ENCODE data around the gene SLC12A9.
"Not testable (repeated sequence)": the region's sequence is repeated elsewhere in the genome, so short reads cannot be mapped to it uniquely, and the experiment has no call there.

SLC12A9 gene

GRCh38 chr7:100825751-100826513, 26.6 kb upstream of the SLC12A9 start:
- peak; percentile 77 for DNase-seq (ENCODE audit: low read depth)

DNA sequence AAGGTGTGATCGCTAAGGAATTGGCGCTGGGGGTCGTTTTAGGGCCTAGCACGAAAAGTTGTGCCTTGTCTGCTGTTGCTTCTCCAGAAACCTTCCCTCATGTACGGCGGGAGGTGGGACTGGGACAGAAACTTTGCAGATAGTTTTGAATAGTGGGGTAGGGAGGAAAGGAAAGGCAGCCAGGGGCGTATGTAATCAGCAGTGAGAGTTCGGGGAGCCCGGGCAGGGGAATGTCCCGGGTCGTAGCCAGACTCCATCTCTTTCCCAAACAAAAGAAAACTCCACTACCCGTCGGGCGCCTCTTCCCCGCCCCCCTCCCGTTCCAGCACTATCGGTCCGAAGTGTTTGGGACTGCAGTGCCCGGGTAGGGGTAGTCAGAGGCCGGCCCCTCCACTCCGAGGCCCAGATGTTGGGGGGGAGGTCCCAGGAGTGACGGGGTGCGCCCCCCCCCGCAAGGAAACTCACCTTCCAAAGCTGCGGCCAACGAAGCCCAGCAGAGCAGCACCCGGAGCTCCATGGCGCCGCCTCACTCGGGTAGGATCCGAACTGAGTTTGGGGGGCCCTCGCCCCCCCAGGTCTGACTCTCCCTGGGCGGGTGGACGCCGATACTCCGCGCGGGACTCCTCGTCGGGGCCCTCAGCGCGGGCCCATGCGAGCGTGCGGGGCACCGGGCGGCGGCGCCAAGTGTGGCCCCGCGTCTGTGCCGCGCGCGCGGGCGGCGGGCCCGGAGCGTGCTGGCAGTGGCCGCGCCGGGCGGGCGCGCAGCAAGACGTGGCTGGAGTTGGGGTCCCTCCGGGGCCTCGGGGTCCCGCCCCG, 25.8 kb upstream of the SLC12A9 start:
- DNase-seq (ENCODE audit: low read depth) = peak; percentile 12

DNA sequence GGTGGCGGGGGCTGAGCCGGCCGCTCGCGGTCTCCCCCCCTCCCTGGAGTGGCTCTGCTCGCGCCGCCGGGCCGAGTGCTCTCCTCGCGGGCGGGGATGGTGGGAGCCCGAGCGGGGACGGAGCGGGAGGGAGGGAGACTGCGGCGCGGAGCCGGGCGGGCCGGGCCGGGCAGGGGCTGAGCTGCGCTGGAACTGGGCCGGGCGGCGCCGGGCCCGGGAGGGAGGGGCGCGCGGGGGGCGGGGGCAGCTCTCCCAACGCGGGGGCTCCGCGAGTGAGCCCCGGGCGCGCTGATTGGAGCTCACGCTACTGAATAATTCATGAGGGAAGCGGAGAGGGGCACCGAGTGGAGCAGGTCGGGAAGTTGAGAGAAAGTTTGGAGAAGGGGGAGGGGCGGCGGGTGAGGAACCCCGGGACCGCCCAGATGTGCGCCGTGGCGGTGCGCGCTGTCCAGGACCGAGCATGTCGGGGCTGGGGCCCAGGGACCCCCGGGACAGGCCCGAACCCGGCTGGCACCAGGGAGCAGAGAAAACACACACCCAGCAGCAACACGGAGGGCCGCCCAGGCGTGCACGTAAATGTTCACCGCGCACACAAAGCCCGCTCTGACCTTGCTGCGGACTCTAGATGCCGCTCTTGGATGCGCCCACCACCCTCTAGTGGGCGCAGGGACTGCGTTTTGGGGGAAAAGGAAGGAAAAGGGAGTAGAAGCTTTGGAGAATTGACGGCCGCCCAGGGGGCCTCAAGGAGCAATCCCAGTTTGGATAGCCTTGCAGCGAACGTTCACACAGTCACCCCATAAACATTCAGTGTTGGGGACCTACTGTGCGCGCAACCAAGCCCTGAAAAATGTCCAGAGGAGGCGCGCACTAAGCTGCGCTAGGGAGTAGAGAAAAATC, 24.9 kb upstream of the SLC12A9 start, which contains the start of gene EPHB4:
EPHB4 (minus strand) TSS at position 194 of the 897 bp plus-strand sequence. CDS start 493 bp downstream, outside the sequence.
- DNase-seq (ENCODE audit: low read depth) = peak; percentile 88

GRCh38 chr7:100829150-100829716, 23.3 kb upstream of the SLC12A9 start:
- no peak for DNase-seq (ENCODE audit: low read depth)

- DNase-seq (ENCODE audit: low read depth) = no peak
Measured at GRCh38 chr7:100830396-100830795, 22.1 kb upstream of the SLC12A9 start.

- DNase-seq (ENCODE audit: low read depth) = no peak
Measured at GRCh38 chr7:100832281-100832633, 20.3 kb upstream of the SLC12A9 start.

- no peak for DNase-seq (ENCODE audit: low read depth)
Measured at GRCh38 chr7:100835903-100836811, 16.4 kb upstream of the SLC12A9 start.

- DNase-seq (ENCODE audit: low read depth) = no peak
Measured at GRCh38 chr7:100836812-100837098, 15.8 kb upstream of the SLC12A9 start.

GRCh38 chr7:100837099-100837836, 15.2 kb upstream of the SLC12A9 start:
- peak; percentile 94 for DNase-seq (ENCODE audit: low read depth)

DNA sequence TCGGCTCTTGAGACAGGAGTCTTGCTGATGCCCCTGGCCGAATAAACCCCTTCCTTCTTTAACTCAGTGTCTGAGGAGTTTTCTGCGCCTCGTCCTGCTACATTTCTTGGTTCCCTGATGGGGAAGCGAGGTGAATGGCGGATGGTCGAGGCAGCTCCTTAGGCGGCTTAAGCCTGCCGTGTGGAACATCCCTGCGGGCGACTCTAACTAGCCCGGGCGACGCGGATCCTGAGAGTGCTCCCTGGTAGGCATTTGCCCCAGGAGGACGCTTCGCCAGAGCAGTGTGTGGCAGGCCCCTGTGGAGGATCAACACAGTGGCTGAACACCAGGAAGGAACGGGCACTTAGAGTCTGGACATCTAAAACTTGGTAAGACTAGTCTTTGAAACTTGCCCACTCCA, 13.2 kb upstream of the SLC12A9 start:
- no peak for DNase-seq (ENCODE audit: low read depth)

DNA sequence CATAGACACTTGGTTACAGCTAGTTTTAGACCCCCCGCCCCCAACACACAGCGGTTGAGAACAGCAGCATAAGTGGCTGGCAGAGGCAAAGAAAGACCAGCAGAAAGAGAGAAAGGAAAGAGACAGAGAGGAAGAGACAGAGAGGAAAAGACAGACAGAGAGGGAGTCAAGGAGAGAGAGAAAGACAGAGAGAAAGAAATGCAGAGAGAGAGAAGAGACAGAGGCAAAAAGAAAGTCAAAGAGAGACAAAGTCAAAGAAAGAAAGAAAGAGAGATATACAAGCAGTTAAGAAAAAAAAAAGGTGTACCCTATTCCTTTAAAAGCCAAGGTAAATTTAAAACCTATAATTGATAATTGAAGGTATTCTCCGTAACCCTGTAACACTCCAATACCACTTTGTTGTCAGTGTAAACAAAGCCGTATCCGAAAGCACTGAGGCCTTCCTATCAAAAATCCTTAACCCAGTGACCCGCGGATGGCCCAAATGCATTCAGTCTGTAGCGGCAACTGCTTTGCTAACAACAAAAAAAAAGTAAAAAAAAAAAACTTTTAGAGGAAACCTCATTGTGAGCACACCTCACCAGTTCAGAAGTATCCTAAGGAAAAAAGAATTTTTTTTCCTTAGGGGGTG, 11.9 kb upstream of the SLC12A9 start:
- no peak for DNase-seq (ENCODE audit: low read depth)

DNA sequence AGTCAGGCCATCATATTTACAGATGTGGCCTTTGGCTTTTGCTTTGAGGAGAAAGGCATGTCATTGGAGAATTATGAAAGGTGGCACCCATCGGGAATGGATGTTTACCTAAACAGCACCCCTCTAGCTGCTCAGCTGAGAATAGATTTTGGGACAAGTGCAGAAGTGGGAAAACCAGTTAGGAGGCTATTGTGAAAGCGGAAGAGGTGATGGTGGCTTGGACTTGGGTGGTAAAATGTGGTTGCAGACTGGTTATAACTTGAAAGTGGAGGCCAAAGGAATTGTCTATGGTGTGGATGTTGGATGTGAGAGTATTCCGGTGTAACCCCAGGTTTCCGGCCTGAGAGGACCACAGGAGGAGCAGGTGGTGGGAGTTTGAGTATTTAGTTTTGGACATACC, 5.2 kb upstream of the SLC12A9 start:
- no peak for DNase-seq (ENCODE audit: low read depth)

- no peak for DNase-seq (ENCODE audit: low read depth)
Measured at GRCh38 chr7:100854146-100854895, 1.8 kb downstream of the SLC12A9 start.

GRCh38 chr7:100854899-100855298, 2.4 kb downstream of the SLC12A9 start:
- not testable (repeated sequence) for DNase-seq (ENCODE audit: low read depth)

GRCh38 chr7:100855515-100855914, 3.0 kb downstream of the SLC12A9 start:
- no peak for DNase-seq (ENCODE audit: low read depth)

DNA sequence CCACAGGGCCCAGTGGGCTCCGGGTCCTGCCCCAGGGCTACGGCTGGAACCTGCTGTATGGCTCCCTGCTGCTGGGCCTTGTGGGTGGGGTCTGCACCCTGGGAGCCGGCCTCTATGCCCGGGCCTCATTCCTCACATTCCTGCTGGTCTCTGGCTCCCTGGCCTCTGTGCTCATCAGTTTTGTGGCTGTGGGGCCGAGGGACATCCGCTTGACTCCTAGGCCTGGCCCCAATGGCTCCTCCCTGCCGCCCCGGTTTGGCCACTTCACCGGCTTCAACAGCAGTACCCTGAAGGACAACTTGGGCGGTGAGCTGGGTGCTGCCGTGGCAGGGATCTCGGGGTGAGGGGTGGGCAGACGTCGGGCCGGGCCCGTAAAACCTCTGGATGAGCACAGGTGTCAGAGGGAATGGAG, 4.4 kb downstream of the SLC12A9 start:
- no peak for DNase-seq (ENCODE audit: low read depth)

DNA sequence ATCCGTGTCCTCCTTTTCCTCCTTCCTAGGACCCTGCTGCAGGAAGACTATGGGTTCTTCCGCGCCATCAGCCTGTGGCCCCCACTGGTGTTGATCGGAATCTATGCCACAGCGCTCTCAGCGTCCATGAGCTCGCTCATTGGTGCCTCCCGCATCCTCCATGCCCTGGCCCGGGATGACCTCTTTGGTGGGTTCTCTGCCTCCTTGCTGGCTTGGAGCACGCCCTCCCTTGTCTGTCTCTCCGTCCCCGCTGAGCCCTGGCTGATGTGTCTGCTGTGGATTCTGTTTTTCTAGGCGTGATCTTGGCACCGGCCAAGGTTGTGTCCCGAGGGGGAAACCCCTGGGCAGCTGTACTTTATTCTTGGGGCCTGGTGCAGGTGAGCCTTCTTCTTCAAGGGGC, 7.3 kb downstream of the SLC12A9 start:
- DNase-seq (ENCODE audit: low read depth) = no peak

- no peak for DNase-seq (ENCODE audit: low read depth)
Measured at GRCh38 chr7:100860702-100861615, 8.4 kb downstream of the SLC12A9 start.

Data from EH (cell line).